HG02840 (cell line): Measurements from ENCODE around the gene ANKRD60.

Experiments used
- ATAC-seq: cut with Tn5 transposase; IDR thresholded peaks from one replicate; pipeline ENCODE4 v1.9.1; 2021; ENCODE audit warnings: mild to moderate bottlenecking, moderate library complexity, moderate number of reproducible peaks; ENCODE audit not compliant: unreplicated experiment, low FRiP score

The ANKRD60 gene, protein sequence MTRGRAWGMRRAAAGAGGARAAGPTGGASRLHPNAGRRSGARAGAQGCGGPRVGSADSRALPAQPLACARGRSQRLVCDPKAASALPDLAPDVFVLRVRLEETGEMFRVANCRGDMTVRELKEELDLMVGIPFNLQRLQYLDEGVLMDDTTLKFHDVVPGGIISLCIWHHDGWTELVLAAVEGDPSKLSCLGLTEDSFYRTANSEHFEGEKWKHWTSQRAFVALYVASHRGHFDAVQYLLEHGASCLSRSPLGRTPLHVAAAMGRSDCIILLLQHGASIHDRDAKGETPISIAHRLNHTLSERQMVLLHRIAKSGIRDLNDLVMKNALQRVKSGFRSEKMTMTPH

GRCh38 chr20:58228484-58229197 is at the start of gene ANKRD60:
TSS of gene ANKRD60 (minus strand) at chr20:58228653. CDS start at chr20:58228653, 0 bp downstream.
- ATAC-seq: no peak

DNA sequence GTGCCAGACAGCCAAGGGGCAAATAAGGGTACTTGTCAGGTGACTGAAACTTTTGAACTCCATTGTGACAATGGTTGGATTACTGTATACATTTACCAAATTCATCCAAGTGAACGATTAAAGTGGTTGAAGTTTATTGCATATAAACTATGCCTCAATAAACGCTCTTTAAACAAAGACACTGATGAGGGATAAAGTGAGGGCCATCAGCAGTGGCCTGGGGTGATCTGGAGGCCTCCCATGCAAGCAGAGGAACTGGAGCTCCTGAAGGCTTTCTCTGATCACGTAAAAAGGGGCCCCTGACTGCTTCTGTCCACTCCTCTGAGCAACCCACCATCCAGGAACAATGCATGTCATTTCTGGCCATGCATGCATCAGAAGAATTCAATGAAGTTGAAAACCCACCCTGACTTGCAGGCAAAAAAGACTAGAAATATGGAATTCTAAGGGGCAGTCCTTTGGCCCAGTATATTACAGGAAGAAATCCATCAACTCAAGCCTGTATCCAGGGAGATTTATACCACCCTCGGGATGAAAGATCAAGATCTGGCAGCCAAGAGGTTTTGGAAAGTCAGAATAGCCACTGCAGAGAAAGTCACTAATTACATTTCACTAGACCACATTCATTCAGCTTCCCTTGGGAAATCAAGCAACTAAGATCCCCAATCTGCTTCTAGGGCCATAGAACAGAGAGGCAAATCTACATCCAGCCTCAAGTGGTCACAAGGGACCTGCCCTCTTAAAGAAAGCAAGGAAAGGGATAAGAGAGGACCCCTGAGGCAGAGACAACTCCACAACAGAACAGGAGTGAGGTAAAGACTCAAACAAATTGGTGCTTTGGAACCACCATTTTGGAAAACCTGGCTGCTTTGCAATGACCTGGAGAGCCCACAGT is 49.4 kb upstream of the ANKRD60 start:
- no peak for ATAC-seq

GRCh38 chr20:58277107-58277506 is 48.7 kb upstream of the ANKRD60 start:
- ATAC-seq: no peak

DNA sequence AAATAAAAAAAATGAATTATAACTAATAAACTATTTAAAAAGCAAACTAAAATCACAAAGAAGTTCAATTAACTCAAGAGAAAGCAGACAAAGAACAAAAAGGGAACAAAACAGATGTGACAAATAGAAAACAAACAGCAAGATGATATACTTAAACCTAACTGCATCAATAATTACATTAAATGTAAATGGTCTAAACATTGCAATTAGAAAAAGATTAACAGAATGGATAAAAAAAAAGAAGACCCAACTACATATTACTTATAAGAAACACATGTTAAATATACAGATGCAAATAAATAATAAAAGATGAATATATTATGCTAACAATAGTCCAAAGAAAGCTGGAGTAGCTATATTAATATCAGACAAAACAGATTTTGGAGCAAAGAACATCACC is 45.9 kb upstream of the ANKRD60 start:
- ATAC-seq: no peak

DNA sequence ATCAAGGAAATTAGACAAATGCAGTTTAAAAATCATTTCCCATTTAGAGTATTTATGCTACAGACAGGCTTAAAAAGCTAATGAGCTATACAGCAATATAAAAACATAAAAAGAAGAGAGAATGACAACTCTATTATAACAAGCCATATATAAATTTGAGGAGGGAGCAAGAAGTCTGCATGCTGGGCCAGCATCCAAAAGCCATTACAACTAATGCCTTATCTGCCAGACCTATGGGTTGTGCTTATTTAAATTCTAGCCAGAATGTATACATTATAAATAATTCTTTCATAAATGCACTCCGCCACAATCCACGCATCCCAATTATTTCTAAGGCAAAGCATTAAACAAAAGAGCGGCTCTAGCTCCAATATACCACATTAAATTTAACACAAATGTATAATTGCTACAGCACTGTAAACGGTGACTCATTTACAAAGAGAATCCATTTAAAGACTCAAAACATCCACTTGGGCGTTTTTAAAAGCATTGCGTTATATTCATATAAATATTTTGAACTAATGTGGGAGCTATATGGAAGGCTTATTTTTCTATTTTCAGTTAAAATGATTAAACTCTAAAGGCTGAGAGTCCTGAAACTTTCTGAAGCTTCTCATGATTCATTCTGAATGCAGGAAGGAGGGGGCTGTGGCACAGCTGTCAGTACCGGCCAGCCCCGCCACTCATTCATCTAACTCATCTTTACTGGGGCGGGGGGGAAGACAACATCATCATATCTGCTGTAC is 43.3 kb upstream of the ANKRD60 start:
- ATAC-seq: no peak

DNA sequence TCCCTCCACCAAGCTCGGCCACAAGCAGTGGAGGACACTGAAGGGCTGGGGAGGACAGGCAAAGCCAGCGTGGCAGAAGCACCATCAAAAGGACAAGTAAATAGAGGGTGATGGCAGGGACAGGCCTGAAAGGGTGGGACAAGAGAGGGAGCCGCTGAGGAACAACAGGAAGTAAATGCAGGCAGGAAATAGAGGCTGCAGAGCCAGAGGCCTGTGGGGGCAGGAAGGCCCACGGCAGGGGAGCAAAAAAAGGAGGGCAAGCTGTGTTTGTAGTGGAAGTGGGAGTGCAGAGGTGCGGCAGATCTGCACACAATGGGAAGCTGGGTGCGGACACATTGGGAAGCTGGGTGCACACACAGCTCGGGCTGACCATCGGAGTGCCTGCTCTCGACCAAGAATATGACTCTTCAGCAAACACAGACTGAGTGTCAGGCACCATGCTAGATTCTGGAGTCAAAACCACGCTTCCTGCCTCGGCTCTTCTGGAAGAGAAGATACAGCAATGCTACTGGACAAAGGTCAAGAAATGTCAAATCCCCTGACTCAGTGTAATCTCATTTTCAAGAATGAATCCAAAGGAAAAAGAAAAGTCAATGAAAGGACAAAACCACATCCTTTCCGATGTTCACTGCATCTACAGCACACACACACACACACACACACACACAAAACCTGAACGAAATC is 40.6 kb upstream of the ANKRD60 start:
- no peak for ATAC-seq

DNA sequence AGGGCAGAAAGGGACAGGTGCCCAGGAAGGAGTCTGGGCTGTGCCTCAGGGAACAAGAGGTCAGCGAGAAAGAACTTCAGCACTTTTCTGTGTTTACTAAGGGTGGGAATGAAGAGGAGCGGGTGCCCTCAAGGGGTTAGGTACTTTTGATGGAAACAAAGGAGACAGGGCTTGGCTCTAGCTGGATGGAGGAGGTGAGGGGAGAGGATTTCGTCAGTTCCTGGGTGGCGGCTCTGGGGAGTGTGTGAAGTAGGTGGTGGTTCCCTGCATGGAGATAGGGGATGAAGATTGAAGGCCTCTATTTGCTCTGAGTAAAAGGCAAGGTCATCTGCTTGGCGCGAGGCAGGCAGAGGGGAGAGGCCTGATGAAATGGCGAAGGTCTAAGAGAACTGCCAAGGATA is 40.0 kb upstream of the ANKRD60 start:
- no peak for ATAC-seq

- no peak for ATAC-seq
Observed at GRCh38 chr20:58267389-58268215, 39.1 kb upstream of the ANKRD60 start.

DNA sequence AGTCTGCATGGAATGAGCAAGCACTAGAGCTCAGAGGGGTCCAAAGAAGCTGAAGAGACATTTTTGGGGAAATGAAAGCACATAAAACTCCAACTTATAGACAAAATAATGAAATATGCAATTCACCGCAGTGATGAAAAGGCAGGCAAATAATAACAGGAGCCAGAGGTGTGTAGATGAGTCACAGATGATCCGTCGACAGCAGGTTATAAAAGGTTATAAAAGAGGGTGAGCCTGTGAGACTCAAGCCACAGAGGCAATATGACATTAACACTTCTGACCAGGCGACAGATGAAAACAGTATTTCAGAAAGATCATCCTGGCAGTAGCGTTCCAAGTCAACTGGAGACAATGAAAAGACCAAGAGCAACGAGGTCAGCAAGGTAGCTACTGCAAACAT is 35.8 kb upstream of the ANKRD60 start:
- no peak for ATAC-seq

DNA sequence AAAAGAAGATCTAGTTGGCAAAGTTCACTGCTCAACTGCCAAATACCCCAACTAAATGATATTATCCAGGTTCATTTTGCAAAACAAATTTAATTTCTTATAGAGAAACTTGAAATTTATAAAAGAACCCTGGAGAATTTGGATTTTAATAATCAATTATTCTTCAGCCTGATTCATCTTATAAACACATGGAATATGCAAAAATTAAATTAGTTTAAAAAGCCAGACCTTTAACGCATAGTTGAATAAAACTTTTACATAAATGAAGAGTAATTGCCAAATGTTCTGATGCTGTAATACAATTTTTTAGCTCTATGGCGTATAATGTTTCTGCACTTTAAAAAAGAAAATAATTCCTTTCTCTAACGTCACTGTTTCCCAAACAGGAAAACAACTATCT is 33.2 kb upstream of the ANKRD60 start:
- ATAC-seq: no peak

DNA sequence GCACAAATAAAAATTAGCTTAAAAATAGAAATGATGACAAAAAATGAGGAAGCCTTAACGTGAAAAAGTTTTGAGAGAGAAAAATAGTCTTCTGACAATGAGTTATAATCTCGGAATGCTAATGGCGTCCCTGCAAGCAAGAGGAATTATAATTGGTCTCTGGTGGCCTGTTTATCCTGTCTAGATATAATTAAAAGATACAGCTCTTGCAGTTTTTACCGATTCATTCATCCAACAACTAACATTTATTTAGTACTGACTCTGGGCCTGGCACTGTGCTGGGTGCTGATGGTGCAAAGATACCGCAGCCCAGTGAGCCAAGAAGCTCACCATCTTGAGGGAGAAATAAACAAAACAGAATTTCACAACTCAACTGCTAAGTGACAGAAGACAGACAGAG is 31.6 kb upstream of the ANKRD60 start:
- no peak for ATAC-seq

GRCh38 chr20:58256842-58257241 is 28.4 kb upstream of the ANKRD60 start:
- ATAC-seq: no peak

- ATAC-seq: no peak
Observed at GRCh38 chr20:58256307-58256706, 27.9 kb upstream of the ANKRD60 start.

DNA sequence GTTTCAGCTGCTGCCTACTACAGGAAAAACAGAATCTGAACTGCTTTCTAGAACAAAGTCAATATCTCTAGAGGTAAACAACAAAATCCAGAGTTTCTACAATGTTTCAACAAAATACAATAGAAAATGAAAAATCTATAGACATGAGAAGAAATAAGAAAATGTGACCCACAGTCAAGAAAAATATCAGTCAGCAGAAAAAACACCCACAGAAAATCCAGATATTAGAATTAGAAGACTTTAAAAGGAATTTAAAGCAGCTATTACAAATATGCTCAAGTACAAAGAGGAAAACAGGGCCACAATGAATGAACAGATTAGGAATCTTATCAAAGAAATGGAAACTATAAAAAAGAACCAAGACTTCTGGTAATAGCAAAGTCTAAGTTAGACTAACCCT is 26.4 kb upstream of the ANKRD60 start:
- ATAC-seq: no peak

- ATAC-seq: no peak
Observed at GRCh38 chr20:58251979-58252591, 23.6 kb upstream of the ANKRD60 start.

GRCh38 chr20:58251348-58251978 is 23.0 kb upstream of the ANKRD60 start:
- ATAC-seq: no peak

DNA sequence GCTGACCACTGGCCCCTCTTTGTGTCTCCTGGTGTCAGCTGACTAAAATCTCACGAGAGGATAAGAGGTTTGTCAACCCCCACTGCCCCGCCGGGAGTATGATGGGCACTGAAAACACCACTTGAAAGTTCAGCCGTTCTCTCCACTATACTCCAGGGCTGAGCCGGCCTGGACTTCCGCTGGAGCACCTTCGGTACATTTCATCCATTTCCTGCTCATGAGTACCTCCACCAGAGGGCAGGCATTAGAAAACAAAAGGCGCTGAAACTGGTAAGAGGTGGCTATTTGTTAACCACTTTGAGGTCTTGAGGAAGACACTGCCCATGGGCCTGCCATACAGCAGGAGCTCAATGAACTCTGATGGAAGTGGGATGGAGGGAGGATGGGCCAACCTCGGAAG is 17.9 kb upstream of the ANKRD60 start:
- ATAC-seq: no peak

- no peak for ATAC-seq
Observed at GRCh38 chr20:58245931-58246330, 17.5 kb upstream of the ANKRD60 start.
